GM18517 (cell line): ENCODE results near the gene PROSER2.

Experiments used
- ATAC-seq: cut with Tn5 transposase; IDR thresholded peaks from one replicate; pipeline ENCODE4 v1.9.1; 2021; ENCODE audit warnings: mild to moderate bottlenecking, moderate library complexity; ENCODE audit not compliant: unreplicated experiment

PROSER2 gene, protein sequence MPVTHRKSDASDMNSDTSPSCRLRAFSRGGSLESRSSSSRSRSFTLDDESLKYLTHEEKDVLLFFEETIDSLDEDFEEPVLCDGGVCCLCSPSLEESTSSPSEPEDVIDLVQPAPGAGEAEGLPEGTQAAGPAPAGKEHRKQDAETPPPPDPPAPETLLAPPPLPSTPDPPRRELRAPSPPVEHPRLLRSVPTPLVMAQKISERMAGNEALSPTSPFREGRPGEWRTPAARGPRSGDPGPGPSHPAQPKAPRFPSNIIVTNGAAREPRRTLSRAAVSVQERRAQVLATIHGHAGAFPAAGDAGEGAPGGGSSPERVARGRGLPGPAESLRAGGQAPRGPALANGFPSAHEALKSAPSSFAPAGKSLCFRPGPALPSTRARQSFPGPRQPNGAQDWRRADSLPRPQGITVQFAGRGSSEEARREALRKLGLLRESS

DNA sequence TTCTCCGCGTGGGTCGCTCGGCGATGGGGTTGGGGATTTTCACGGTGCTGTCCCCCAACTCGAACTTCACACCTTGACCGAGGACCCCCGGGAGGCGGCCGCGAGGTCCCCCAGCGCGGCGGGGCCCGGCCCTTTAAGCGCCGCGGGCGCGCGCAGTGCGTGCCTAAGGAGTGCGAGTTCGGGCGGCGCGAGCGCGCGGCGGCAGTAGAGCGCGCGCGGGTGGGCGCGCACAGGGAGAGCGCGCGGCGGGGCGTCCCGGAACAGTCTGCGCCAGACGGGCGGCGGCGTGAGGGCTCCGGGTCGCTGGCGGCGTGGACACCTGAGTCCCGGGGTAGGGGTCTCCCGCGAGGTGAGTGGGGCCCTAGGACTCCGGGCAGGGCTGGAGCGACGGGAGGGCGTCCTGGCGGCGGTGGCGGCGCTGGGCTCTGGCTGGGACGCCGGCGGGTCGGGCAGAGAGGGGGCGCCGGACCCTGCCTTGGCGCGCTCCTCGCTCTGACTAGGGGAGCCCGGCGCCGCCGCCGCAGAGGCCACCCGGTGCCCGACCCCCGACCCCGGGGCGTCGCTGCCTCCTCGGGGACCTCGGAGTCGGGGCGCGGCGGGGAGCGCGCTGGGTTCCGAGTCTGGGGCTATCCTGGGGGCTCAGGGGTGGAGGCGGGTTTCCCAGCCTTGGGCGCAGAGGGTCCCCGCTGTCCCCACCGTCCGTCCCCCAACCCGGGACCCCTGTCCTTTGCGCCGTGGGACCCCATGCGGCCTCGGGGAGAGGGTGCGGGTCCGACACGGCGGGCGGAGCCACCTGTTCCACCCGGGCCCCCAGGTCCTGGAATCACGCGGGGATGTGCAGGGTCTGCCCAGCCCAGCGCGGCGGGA, at the start of gene PROSER2:
Gene PROSER2, plus strand, starts transcription at position 235 of the 867 bp plus-strand sequence. CDS start 28,722 bp downstream, outside the sequence.
- ATAC-seq = no peak

DNA sequence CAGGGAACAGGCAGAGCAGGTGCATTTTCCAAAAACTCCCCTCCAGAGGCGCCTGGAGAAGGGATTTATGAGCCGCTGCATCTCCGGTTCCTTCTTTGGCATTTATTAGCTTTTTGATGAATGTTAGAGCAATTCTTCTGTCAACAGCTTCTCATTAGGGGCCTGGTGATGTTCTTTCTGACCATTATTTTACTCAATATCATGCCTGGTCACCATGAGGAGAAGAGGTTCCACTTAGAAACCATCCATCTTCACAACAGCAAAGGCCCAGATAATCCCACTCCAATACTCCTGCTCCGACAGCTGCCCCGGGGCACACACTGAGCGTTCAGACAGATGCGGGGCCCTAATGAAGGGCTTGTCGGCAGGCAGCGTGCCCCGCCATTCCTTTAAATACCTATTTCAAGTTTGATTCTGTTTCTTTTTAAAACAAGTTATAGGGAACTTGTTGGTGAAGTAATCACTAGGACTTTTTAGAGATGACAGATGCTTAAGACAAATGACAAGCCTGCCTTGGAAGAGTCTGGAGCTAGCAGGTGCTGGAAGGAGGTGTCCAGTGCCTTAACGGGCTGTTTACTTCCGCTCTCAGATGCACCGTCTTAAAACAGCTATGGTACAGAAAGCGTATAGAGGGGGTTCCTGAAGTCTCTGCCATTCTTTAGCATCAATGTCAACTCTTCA, 49.3 kb upstream of the PROSER2 start:
- ATAC-seq = no peak

DNA sequence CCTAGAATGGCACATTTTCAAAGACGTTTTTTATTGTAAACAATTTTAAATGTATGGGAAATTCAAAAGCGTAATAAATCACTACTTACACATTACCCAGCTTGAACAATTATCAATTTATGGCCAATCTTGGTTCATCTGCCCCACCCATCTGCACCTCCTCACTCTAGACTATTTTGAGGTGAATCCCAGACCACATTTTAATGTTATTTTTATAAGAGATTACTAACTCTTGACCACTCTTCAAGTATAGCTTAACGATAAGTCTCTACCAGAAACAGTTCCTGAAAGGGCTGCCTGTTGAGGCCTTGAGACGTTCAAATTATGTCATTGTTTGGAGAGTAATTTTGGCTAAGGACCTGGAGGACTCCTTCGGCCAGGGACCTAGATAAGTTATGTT, 47.7 kb upstream of the PROSER2 start:
- no peak for ATAC-seq

DNA sequence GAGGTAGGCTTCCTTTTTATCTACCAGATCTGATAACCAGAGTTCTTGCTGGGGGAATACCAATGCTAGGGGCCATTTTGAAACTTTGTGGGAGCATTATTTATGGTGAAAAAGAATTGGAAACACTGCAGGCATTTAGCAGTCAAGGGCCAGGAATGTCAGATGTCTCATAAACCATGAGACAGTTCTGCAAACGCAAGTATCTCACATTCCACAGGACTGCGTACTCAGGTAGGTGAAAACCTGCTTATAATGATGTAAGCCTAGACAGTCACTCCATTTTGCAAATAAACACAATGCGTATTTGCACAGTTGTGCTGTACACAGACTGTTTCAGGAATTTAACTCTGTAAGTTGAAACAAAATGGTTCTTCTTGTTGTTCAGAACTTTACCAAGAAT, 47.1 kb upstream of the PROSER2 start:
- ATAC-seq = no peak

GRCh38 chr10:11781114-11781513, 42.0 kb upstream of the PROSER2 start:
- no peak for ATAC-seq

DNA sequence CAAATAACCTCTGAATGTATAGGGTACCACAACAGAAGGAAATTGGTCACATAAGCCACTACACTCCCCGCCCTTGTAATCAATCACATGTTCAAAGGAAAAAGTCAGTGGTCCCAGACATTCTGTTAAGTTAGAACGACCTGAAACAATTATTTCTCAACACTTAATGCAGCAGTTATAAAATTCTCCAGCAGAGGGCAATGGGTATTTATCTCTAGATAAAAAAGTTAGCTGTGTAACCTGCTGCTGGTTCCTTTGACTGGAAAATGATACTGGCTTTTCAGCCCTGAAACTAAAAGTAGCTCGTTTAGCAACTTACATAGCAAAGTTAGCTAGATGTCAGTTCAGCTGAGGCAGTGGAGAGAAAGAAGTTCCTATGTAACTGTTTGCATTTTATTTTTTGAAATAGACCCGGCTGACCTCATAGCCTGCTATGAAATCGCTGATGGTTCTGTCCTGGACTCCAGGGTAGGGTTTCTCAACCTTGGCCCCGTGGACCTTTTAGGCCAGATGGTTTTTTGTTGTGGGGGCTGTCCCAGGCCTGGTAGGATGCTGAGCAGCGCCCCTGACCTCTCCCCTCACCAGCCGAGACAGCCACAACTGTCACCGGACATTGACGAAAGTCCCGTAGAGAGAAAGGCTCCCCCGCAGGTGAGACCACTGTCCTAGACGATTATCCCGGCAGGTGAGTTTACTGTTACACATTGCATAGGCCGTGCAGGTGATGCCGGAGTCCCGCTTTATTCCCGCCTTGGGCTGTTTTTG, 40.2 kb upstream of the PROSER2 start:
- peak; percentile 75 for ATAC-seq

DNA sequence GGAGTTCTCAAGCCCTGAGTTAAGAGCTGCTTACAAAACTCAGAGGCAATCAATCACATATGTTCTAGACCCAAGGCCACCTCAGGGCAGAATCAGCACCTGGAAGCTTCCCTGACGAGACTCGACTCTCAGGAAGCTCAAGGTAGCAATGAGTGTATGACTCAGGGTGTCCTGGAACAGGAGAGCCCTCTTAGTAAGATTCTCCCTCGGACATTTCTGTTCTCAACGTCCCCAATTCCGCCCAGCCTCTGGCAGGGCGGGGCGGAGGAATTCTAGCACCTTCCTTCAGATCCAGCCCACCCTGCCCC, 39.6 kb upstream of the PROSER2 start:
- no peak for ATAC-seq

DNA sequence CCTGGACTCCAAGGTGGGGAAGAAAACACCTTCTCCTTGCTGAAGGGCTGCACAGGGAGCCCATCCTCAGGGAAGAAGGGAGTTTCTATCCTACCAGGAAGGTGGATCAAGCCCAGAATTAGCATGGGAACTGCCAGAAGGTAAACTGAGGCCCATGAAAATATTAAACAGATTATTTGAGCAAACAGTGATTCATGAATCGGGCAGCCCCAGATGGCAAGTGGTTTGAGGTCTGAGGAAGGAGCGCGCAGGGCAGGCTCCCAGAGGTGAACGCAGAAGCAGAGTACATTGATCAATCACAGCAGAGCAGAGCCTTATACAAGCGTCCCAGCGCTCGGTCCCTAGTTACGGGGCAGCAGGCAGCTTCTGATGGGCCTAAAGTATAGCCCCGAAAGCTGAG, 35.8 kb upstream of the PROSER2 start:
- ATAC-seq = no peak

- ATAC-seq = no peak
These were observed 35.3 kb upstream of the PROSER2 start for GRCh38 chr10:11787846-11788245.

DNA sequence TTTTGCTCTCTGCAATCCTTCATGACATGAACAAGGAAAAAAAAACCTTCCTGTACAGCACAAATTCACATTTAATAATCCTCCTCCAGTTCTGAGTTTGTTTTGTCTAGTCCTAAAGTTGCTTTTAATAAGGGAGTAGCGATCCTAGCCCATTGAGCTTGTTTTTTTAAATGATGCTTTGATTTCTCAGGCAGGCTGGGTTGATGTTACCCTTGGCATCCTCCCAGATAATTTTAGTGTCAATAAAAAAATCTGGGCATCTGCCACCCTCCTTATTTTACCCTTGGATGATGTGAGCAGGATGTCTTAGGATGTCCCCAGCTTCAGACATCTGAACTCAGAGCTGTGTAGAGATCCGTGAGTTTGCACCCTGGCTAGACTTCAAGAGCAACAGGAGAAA, 33.9 kb upstream of the PROSER2 start:
- no peak for ATAC-seq

- ATAC-seq = no peak
These were observed 33.2 kb upstream of the PROSER2 start for GRCh38 chr10:11789956-11790355.

DNA sequence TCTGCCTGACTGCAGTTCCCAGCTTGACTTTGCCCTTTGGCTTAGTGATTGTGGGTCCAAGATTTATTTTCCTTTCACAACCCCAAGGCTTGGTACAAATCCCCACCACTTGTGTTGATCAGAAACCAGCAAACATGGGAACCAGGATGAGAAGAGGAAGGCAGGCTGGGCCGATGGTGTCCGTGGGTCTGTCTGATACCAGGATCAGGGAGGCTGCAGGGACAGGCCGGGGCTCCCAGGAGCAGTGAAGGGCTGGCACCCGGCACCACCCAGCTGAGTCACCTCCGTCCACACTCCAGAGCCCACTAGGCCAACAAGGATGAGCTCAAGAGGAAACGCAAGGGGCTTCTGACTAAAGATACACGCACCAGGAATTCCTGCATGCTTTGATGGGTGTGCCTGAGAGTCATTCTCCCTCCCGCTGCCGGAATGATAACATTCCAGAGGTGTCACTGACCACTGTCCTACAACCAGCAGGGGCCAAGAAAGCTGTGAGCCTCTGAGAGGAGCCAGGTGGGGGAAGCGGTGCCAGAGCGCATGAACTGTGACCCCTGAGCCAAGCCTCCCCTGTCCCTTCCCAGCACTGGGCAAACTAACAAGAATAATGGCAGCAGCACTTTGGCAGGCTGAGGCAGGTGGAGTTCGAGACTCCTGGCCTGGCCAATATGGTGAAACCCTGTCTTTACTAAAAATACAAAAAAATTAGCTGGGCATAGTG, 29.2 kb upstream of the PROSER2 start:
- no peak for ATAC-seq

DNA sequence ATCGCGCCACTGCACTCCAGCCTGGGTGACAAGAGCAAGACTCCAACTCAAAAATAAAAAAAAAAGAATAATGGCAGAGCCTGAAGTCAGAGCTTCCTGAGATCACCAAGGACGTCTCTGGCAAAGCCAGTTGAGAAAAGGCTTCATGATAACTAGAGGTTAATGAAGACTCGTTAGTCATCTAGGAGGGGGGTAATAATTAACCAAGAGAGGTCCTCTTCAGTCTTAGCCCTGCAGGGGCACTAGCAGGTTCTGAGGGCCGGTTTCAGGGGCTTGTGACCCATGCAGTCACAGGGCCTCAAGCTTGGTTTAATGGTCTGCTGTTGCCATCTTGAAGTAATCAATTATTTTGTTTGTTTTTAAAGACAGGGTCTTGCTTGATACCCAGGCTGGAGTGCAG, 28.6 kb upstream of the PROSER2 start:
- no peak for ATAC-seq

DNA sequence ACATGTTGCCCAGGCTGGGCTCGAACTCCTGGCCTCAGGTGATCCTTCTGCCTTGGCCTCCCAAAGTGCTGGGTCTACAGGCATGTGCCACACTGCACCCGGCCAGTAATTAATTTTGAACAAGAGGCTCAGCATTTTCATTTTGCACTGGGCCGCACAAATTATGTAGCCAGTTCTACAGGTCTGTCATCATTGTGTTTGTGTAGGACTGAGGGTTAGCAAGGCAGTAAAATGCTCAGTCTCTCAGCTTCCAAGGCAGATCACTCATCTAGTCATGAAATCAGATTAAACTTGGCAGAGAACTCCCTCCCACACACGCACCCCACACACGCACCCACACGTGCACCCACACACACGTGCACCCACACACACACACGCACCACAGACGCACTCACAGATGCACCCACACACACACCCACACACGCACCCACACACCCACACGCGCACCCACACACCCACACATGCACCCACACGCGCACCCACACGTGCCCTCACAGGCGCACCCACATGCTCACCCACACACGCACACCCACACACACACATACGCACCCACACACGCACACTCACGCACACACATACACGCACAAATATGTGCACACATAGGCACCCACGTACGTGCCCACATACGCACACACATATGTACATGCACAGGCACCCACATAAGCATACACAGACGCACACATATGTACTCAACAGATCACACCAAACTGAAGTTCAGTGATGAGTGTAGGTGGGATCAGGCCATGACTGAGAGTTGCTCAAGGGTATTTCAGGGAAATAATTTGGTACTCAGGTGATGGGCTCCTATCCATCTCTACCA, 27.8 kb upstream of the PROSER2 start:
- ATAC-seq = no peak

- ATAC-seq = no peak
These were observed 26.7 kb upstream of the PROSER2 start for GRCh38 chr10:11796474-11796873.

DNA sequence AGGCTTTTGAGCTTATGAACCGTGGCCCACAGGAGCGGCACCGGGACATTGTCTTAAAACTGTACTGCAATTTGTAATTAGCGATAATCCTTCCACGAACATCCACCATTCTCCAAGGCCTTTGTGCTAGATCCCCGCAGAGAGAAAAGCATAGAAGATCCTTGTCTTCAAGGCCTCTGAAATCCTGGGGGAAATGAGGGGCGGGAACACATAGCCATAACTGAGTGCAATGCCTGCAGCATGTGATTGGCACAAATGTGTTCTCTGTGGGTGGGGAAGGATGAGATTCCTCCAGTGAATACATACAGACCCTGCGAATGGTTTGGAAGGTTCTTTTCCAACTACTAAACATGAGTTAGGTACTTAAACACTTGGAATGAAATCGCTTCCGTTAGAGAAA, 25.9 kb upstream of the PROSER2 start:
- ATAC-seq = no peak

GRCh38 chr10:11797847-11798633, 25.1 kb upstream of the PROSER2 start:
- no peak for ATAC-seq
